ENCODE measurements around the gene VPS8.
"Not testable (repeated sequence)": the region's sequence is repeated elsewhere in the genome, so short reads cannot be mapped to it uniquely, and the experiment has no call there.

DNA sequence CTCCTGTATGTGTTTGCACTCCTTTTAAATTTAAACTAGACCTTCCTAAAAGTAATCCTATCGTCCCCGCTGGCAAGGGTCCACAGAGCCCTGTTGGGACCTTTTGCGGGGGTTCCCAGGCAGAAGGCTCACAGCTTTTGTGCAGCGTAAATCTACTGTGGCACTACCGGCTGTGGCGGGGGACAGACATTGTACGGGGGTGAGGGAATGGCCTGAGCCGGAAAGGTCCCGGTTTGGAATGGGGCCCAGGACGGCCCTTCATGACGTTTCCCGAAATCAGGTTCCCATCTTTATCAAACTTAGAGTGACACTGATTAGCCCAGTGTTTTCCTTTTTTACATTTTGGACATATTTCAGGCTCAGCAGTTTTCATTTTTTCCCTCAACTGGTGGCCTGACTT, 205.6 kb downstream of the VPS8 start:
- TF ChIP-seq, protein P1, sequence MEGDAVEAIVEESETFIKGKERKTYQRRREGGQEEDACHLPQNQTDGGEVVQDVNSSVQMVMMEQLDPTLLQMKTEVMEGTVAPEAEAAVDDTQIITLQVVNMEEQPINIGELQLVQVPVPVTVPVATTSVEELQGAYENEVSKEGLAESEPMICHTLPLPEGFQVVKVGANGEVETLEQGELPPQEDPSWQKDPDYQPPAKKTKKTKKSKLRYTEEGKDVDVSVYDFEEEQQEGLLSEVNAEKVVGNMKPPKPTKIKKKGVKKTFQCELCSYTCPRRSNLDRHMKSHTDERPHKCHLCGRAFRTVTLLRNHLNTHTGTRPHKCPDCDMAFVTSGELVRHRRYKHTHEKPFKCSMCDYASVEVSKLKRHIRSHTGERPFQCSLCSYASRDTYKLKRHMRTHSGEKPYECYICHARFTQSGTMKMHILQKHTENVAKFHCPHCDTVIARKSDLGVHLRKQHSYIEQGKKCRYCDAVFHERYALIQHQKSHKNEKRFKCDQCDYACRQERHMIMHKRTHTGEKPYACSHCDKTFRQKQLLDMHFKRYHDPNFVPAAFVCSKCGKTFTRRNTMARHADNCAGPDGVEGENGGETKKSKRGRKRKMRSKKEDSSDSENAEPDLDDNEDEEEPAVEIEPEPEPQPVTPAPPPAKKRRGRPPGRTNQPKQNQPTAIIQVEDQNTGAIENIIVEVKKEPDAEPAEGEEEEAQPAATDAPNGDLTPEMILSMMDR (IDR thresholded peaks at IDR 0.05), result not testable (repeated sequence)
- TF ChIP-seq POLR2A (IDR thresholded peaks at IDR 0.05), result not testable (repeated sequence)

All from esophagus squamous epithelium (tissue), 4 donors.